T-helper 17 cell (primary cell): ENCODE measurements around the gene HEXA. TPM values are rescaled to one million over a fixed set of nuclear protein-coding genes. Genes with fewer than 3 reads are reported as not detected.

Experiments
- ATAC-seq: fragments of 150-1000 bp; cut with Tn5 transposase; 2 replicates; pipeline ENCODE4 v1.10.0; 2021; ENCODE audit warnings: mild to moderate bottlenecking, moderate library complexity
- DNase-seq, 3 donors: peaks; one replicate each; pipeline versions ENCODE4 v3.0.0 to v3.0.0-alpha.2; 2020 to 2021
- H3K9me3 ChIP-seq: one replicate; pipeline ENCODE4 v1.7.0; 2013; ENCODE audit warnings: low read length, mild to moderate bottlenecking; ENCODE audit not compliant: control insufficient read depth, poor library complexity, severe bottlenecking
- H3K27ac Mint-ChIP-seq: one replicate; pipeline ENCODE4 v1.8.0; 2022; ENCODE audit warnings: mild to moderate bottlenecking, moderate library complexity, mixed read lengths
- H3K27me3 Mint-ChIP-seq: one replicate; pipeline ENCODE4 v1.8.0; 2022; ENCODE audit warnings: mixed read lengths
- H3K36me3 Mint-ChIP-seq: one replicate; pipeline ENCODE4 v1.8.0; 2022; ENCODE audit warnings: low read depth, mixed read lengths
- H3K4me1 Mint-ChIP-seq: one replicate; pipeline ENCODE4 v1.8.0; 2022; ENCODE audit warnings: mild to moderate bottlenecking, mixed read lengths
- H3K4me3 Mint-ChIP-seq: one replicate; pipeline ENCODE4 v1.8.0; 2022; ENCODE audit warnings: mild to moderate bottlenecking, moderate library complexity, mixed read lengths
- total RNA-seq, 4 donors: library from RNA in 2 of 4; stranded (reverse) in 2 of 4; gene quantifications; one replicate each; pipeline ENCODE4 v1.2.3 and lab custom pipeline; 2022 to 2026

The HEXA gene
- total RNA-seq, 2 donors from 2014 or later = 69.9 to 87.1 TPM

- no peaks in the 10 kb centered on the region for H3K9me3 ChIP-seq
- H3K4me3 Mint-ChIP-seq = peak overlapping the region; percentile 61
Measured at GRCh38 chr15:72306211-72306785, 69.5 kb downstream of the HEXA start.

GRCh38 chr15:72304596-72304995, 71.2 kb downstream of the HEXA start:
- peak overlapping the region; percentile 8 for H3K27ac Mint-ChIP-seq
- H3K4me3 Mint-ChIP-seq = no peak overlapping the region
- peaks cover 3% of the 10 kb centered on the region for H3K36me3 Mint-ChIP-seq
- ATAC-seq (no peak), DNase-seq (no peak)
- H3K4me1 Mint-ChIP-seq = peaks cover 18% of the 10 kb centered on the region
- no peaks in the 10 kb centered on the region for H3K27me3 Mint-ChIP-seq
- no peaks in the 10 kb centered on the region for H3K9me3 ChIP-seq

More at GRCh38 chr15:72306211-72306785, 69.5 kb downstream of the HEXA start:
- Mint-ChIP-seq H3K4me1 (peaks cover 20% of the 10 kb centered on the region), H3K27me3 (no peaks in the 10 kb centered on the region), H3K36me3 (peaks cover 3% of the 10 kb centered on the region), H3K27ac (peak overlapping the region; percentile 91)
- peak in 2 of 3 donors; percentile 29 to 38 for DNase-seq
- ATAC-seq = peak; percentile 88

- ATAC-seq (no peak), DNase-seq (no peak)
- H3K9me3 ChIP-seq = no peaks in the 10 kb centered on the region
- H3K27ac Mint-ChIP-seq = peak overlapping the region; percentile 19
- H3K4me3 Mint-ChIP-seq = no peak overlapping the region
- no peaks in the 10 kb centered on the region for H3K27me3 Mint-ChIP-seq
- H3K4me1 Mint-ChIP-seq = peaks cover 15% of the 10 kb centered on the region
- peaks cover 3% of the 10 kb centered on the region for H3K36me3 Mint-ChIP-seq
Measured at GRCh38 chr15:72302955-72303354, 72.9 kb downstream of the HEXA start.

Other genes starting within 250 kb of the HEXA start
- not detected for gene GRAMD2A, start 178.2 kb downstream of the HEXA start, total RNA-seq
- gene PKM, start 144.8 kb downstream of the HEXA start, total RNA-seq = 100 to 1,000 TPM; 343 to 428 TPM
- gene PARP6, start 103.5 kb downstream of the HEXA start, total RNA-seq = 100 to 1,000 TPM; 109 to 112 TPM
- gene CELF6, start 55.9 kb downstream of the HEXA start, total RNA-seq = 1 to 10 TPM; 1.4 to 1.9 TPM
- gene TMEM202, start 22.3 kb upstream of the HEXA start, total RNA-seq = not detected
- 100 to 1,000 TPM; 202 to 238 TPM for gene ARIH1, start 98.3 kb upstream of the HEXA start, total RNA-seq